C4-2B (cell line): ENCODE measurements around the gene SOX5.

Experiments
- H3K27ac ChIP-seq: fragments of 450-650 bp; 2 replicates; pipeline ENCODE4 v1.5.1; 2017
- CTCF ChIP-seq: fragments of 450-650 bp; conservative IDR thresholded peaks from 2 replicates; pipeline ENCODE4 v1.5.1; 2017; ENCODE audit warnings: mild to moderate bottlenecking
- ZFX ChIP-seq: fragments of 450-650 bp; IDR thresholded peaks from 2 replicates; pipeline ENCODE4 v1.6.1; 2017

The SOX5 gene

GRCh38 chr12:23744696-23745095, 204.8 kb downstream of the SOX5 start:
- TF ChIP-seq CTCF = no peak
- no peak for TF ChIP-seq ZFX
- H3K27ac ChIP-seq = no peak overlapping the region

- TF ChIP-seq ZFX = no peak
- TF ChIP-seq CTCF = no peak
- H3K27ac ChIP-seq = no peak overlapping the region
Observed at GRCh38 chr12:23742574-23742973, 206.9 kb downstream of the SOX5 start.

GRCh38 chr12:23731493-23731892, 218.0 kb downstream of the SOX5 start:
- TF ChIP-seq ZFX = no peak
- no peak for TF ChIP-seq CTCF
- H3K27ac ChIP-seq = no peak overlapping the region

- TF ChIP-seq ZFX (no peak), CTCF (no peak)
- no peak overlapping the region for H3K27ac ChIP-seq
Observed at GRCh38 chr12:23731035-23731434, 218.4 kb downstream of the SOX5 start.

- no peak overlapping the region for H3K27ac ChIP-seq
- TF ChIP-seq ZFX (no peak), CTCF (no peak)
Observed at GRCh38 chr12:23729359-23729758, 220.1 kb downstream of the SOX5 start.

GRCh38 chr12:23726646-23727045, 222.8 kb downstream of the SOX5 start:
- TF ChIP-seq CTCF (no peak), ZFX (no peak)

GRCh38 chr12:23722655-23723054, 226.8 kb downstream of the SOX5 start:
- TF ChIP-seq ZFX (no peak), CTCF (no peak)
- no peak overlapping the region for H3K27ac ChIP-seq

More at GRCh38 chr12:23726646-23727045, 222.8 kb downstream of the SOX5 start:
- H3K27ac ChIP-seq = no peak overlapping the region

GRCh38 chr12:23721268-23721667, 228.2 kb downstream of the SOX5 start:
- TF ChIP-seq CTCF (no peak), ZFX (no peak)
- no peak overlapping the region for H3K27ac ChIP-seq
